Right atrium auricular region (tissue), 2 donors: ENCODE data around the gene PCBP1. TPM values are rescaled to one million over a fixed set of nuclear protein-coding genes. Genes with fewer than 3 reads are reported as not detected.
"Not testable (repeated sequence)": the region's sequence is repeated elsewhere in the genome, so short reads cannot be mapped to it uniquely, and the experiment has no call there.

Source experiments
- DNase-seq: peaks from one replicate; pipeline ENCODE4 v3.0.0-alpha.2; 2019; ENCODE audit warnings: low spot score
- H3K27ac ChIP-seq, 2 donors: fragments of 200-600 bp; sonication (generic); 1 replicate in 1 of 2; 2 replicates in 1 of 2; pipeline ENCODE4 v1.5.1; 2016 to 2019
- H3K27me3 ChIP-seq, 2 donors: fragments of 200-600 bp; sonication (generic); one replicate each; pipeline versions ENCODE4 v1.5.1 to v1.6.0; 2017 to 2019
- H3K36me3 ChIP-seq: fragments of 200-600 bp; sonication (generic); one replicate; pipeline ENCODE4 v1.5.1; 2016
- H3K4me1 ChIP-seq, 2 donors: fragments of 200-600 bp; sonication (generic); one replicate each; pipeline versions ENCODE4 v1.5.1 to v1.6.0; 2017 to 2019
- H3K4me3 ChIP-seq, 2 donors: fragments of 200-600 bp; sonication (generic); 1 replicate in 1 of 2; 2 replicates in 1 of 2; pipeline ENCODE4 v1.5.1; 2017 to 2019; ENCODE audit warnings: mild to moderate bottlenecking in 1 of 2, moderate library complexity in 1 of 2
- H3K9me3 ChIP-seq, 2 donors: fragments of 200-600 bp; sonication (generic); one replicate each; pipeline ENCODE4 v1.5.1; 2019
- total RNA-seq, 2 donors: library from RNA; depleted of rRNA; stranded (reverse); fragments of >200 nt; gene quantifications; one replicate each; pipeline ENCODE4 v1.1.0, GENCODE V29; 2016
- TF ChIP-seq, protein P1 (sequence below), 2 donors: fragments of 200-600 bp; sonication (generic); IDR thresholded peaks; one replicate each; pipeline ENCODE4 v1.5.1; 2019; ENCODE audit warnings: antibody characterized with exemption in 2 of 2

Gene PCBP1
- total RNA-seq, 2 donors from 2014 or later: 121 to 147 TPM

- DNase-seq: no peak
- TF ChIP-seq, protein P1, sequence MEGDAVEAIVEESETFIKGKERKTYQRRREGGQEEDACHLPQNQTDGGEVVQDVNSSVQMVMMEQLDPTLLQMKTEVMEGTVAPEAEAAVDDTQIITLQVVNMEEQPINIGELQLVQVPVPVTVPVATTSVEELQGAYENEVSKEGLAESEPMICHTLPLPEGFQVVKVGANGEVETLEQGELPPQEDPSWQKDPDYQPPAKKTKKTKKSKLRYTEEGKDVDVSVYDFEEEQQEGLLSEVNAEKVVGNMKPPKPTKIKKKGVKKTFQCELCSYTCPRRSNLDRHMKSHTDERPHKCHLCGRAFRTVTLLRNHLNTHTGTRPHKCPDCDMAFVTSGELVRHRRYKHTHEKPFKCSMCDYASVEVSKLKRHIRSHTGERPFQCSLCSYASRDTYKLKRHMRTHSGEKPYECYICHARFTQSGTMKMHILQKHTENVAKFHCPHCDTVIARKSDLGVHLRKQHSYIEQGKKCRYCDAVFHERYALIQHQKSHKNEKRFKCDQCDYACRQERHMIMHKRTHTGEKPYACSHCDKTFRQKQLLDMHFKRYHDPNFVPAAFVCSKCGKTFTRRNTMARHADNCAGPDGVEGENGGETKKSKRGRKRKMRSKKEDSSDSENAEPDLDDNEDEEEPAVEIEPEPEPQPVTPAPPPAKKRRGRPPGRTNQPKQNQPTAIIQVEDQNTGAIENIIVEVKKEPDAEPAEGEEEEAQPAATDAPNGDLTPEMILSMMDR (IDR thresholded peaks at IDR 0.05): no peak
- H3K4me1 ChIP-seq: peaks cover 0 to 17% of the 10 kb centered on the region in 2 donors
- H3K4me3 ChIP-seq: no peak overlapping the region
- H3K36me3 ChIP-seq: no peaks in the 10 kb centered on the region
- no peak overlapping the region for H3K27ac ChIP-seq
- no peaks in the 10 kb centered on the region for H3K9me3 ChIP-seq
- H3K27me3 ChIP-seq: no peaks in the 10 kb centered on the region
These were observed 10.8 kb downstream of the PCBP1 start for GRCh38 chr2:70098032-70098431.

DNA sequence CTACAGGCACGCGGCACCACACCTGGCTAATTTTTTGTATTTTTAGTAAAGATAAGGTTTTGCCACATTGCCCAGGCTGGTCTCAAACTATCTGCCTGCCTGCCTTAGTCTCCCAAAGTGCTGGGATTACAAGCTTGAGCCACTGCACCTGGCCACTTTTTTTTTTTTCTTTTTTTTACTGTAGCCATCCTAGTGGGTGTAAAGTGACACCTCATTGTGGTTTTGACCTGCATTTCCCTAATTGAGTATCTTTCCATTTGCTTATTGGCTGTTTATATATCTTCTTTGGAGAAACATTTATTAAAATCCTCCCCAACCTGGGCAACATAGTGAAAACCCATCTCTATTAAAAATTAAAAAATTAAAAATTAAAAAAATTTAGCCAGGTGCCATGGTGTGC lies 12.0 kb downstream of the PCBP1 start:
- H3K27ac ChIP-seq: no peak overlapping the region
- H3K27me3 ChIP-seq: no peaks in the 10 kb centered on the region
- no peaks in the 10 kb centered on the region for H3K36me3 ChIP-seq
- H3K9me3 ChIP-seq: no peaks in the 10 kb centered on the region
- TF ChIP-seq, protein P1 (IDR thresholded peaks at IDR 0.05): no peak
- H3K4me1 ChIP-seq: peaks cover 0 to 16% of the 10 kb centered on the region in 2 donors
- DNase-seq: no peak
- no peak overlapping the region for H3K4me3 ChIP-seq

DNA sequence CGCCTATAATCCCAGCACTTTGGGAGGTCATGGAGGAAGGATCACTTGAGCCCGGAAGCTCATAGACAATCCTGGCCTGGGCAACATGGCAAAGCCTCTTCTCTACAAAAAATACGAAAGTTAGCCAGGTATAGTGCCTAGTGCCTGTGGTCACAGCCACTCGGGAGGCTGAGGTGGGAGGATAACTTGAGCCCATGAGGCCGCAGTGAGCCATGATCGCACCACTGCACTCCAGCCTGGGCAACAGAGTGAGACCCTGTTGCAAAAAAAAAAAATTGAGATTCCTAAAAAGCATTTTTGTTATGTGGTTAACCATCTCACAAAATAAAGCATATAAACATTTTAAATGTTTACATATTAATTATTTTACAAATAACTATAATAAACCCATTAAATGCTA lies 13.9 kb downstream of the PCBP1 start:
- Histone ChIP-seq H3K4me3 (no peak overlapping the region), H3K9me3 (no peaks in the 10 kb centered on the region), H3K27me3 (no peaks in the 10 kb centered on the region), H3K36me3 (no peaks in the 10 kb centered on the region), H3K27ac (no peak overlapping the region), H3K4me1 (no peaks in the 10 kb centered on the region)
- no peak for DNase-seq
- TF ChIP-seq, protein P1 (IDR thresholded peaks at IDR 0.05): no peak

DNA sequence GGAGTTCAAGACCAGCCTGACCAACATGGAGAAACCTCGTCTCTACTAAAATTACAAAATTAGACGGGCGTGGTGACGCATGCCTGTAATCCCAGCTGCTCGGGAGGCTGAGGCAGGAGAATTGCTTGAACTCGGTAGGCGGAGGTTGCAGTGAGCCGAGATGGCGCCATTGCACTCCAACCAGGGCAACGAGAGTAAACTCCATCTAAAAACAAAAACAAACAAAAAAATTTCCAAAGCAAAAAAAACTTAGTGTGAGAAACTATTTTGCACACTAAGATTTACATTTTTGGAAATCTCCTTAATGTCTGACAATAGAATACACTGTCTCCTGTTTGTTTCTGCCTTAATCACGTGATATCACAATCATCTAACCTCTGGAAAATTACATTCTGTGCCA lies 14.4 kb downstream of the PCBP1 start:
- not testable (repeated sequence) for H3K27me3 ChIP-seq, H3K9me3 ChIP-seq, DNase-seq, H3K36me3 ChIP-seq, H3K27ac ChIP-seq, H3K4me1 ChIP-seq, H3K4me3 ChIP-seq

- H3K9me3 ChIP-seq, H3K4me3 ChIP-seq, H3K27ac ChIP-seq, H3K4me1 ChIP-seq, DNase-seq, H3K27me3 ChIP-seq, H3K36me3 ChIP-seq: not testable (repeated sequence)
These were observed 15.1 kb downstream of the PCBP1 start for GRCh38 chr2:70102323-70102905.

DNA sequence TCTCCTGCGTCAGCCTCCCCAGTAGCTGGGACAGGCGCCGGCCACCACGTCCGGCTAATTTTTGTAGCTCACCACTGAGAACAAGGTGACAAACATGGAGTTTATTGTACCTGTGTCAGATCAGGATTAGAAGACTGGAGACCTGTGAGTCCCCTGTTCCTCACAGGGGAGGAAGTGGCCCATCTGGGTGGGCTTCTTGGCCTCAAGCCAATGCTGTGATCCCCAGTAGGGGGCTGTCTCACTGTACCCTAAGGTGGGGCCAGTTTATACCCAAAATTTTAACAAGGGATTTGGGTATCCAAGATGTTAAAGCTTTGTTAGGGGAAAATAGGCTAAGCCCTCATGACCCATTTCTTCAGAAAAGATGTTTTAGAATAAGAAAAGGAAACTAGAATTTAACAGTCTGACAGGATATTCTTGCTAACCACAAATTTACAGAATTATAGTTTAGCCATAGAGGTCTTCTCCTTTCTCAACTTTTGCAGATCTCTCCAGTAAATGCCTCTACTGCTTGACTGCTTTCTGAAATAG lies 16.3 kb downstream of the PCBP1 start:
- TF ChIP-seq, protein P1 (IDR thresholded peaks at IDR 0.05): no peak
- H3K4me3 ChIP-seq: no peak overlapping the region
- no peaks in the 10 kb centered on the region for H3K36me3 ChIP-seq
- H3K27me3 ChIP-seq: no peaks in the 10 kb centered on the region
- no peak for DNase-seq
- no peaks in the 10 kb centered on the region for H3K9me3 ChIP-seq
- no peak overlapping the region for H3K27ac ChIP-seq
- peaks cover 0 to 5% of the 10 kb centered on the region in 2 donors for H3K4me1 ChIP-seq
